Transverse colon (tissue), 4 donors: ENCODE measurements around the gene IFITM2.

Source experiments
- POLR2AphosphoS5 ChIP-seq, 3 donors: sonication (generic); formaldehyde crosslinking; IDR thresholded peaks; one replicate each; pipeline ENCODE4 v1.6.1; 2016; ENCODE audit warnings: antibody characterized with exemption in 3 of 3
- TF ChIP-seq, protein P1 (sequence below), 5 experiments: fragments of 200-600 bp in 3 of 5; fragments of 450-650 bp in 2 of 5; sonication (generic) in 3 of 5; IDR thresholded peaks; 1 replicate in 2 of 5; 2 replicates in 3 of 5; pipeline ENCODE4 v1.5.1; 2016 to 2017; ENCODE audit warnings: antibody characterized with exemption in 5 of 5, inconsistent platforms in 3 of 5, mild to moderate bottlenecking in 2 of 5, moderate library complexity in 1 of 5

DNA sequence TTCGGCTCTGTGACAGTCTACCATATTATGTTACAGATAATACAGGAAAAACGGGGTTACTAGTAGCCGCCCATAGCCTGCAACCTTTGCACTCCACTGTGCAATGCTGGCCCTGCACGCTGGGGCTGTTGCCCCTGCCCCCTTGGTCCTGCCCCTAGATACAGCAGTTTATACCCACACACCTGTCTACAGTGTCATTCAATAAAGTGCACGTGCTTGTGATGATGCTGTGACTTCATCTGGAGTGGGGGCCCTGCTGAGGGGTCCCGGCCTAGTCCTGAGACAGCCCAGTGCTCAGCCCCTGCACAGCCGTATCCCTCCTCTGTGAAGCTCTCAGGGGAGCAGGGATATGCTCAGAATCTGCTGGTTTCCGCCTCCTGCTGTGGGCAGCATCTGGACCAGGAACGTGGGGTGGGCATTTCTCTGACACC, 7.5 kb downstream of the IFITM2 start:
- TF ChIP-seq, protein P1, sequence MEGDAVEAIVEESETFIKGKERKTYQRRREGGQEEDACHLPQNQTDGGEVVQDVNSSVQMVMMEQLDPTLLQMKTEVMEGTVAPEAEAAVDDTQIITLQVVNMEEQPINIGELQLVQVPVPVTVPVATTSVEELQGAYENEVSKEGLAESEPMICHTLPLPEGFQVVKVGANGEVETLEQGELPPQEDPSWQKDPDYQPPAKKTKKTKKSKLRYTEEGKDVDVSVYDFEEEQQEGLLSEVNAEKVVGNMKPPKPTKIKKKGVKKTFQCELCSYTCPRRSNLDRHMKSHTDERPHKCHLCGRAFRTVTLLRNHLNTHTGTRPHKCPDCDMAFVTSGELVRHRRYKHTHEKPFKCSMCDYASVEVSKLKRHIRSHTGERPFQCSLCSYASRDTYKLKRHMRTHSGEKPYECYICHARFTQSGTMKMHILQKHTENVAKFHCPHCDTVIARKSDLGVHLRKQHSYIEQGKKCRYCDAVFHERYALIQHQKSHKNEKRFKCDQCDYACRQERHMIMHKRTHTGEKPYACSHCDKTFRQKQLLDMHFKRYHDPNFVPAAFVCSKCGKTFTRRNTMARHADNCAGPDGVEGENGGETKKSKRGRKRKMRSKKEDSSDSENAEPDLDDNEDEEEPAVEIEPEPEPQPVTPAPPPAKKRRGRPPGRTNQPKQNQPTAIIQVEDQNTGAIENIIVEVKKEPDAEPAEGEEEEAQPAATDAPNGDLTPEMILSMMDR (IDR thresholded peaks at IDR 0.05) = no peak
- peak in 1 of 3 donors; percentile 5 for TF ChIP-seq POLR2AphosphoS5 (IDR thresholded peaks at IDR 0.05)
